WERI-Rb-1 (cell line): ENCODE measurements around the gene LRTM2.

Experiments used
- DNase-seq: peaks from one replicate; pipeline ENCODE4 v3.0.0-alpha.2; 2020
- H3K27ac ChIP-seq: fragments of 250-450 bp; sonication (Bioruptor Pico); 2 replicates; pipeline ENCODE4 v1.5.1; 2020; ENCODE audit warnings: mild to moderate bottlenecking, moderate library complexity
- H3K27me3 ChIP-seq: fragments of 250-450 bp; sonication (Bioruptor Pico); 2 replicates; pipeline ENCODE4 v1.5.1; 2021; ENCODE audit warnings: mild to moderate bottlenecking, low read depth, moderate library complexity; ENCODE audit not compliant: insufficient read depth, severe bottlenecking
- H3K36me3 ChIP-seq: fragments of 250-450 bp; sonication (Bioruptor Pico); 2 replicates; pipeline ENCODE4 v1.5.1; 2020; ENCODE audit warnings: mild to moderate bottlenecking, moderate library complexity
- H3K4me3 ChIP-seq: 2 replicates; pipeline ENCODE4 v1.5.1; 2011; ENCODE audit warnings: low read depth, mild to moderate bottlenecking, control low read depth, low read length
- H3K9me3 ChIP-seq: fragments of 250-450 bp; sonication (Bioruptor Pico); 2 replicates; pipeline ENCODE4 v1.5.1; 2021; ENCODE audit warnings: mild to moderate bottlenecking, moderate library complexity; ENCODE audit not compliant: severe bottlenecking
- CTCF ChIP-seq: IDR thresholded peaks from 2 replicates; pipeline ENCODE4 v1.5.1; 2011; ENCODE audit warnings: low read depth, mild to moderate bottlenecking, control low read depth, inconsistent platforms, low read length

The LRTM2 gene

DNA sequence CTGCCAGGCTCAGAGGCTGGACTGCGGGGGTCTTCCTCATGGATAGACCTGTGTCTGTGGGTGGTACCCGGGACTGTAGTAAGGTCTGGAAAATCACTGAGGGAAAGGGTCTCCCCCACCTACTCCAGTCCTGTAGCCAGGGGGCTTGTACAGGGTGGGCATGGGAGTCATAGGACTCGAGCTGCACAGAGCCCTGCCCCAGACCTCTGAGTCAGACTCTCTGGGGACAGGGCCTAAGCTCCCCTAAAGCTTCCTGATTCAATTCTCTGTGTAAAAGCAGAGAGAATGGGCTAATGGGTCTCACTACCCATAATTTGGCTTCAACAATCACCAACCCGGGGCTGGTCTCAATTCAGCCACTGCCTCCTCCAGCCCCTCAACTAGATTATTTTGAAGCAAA, 27.0 kb downstream of the LRTM2 start:
- H3K27me3 ChIP-seq: no peaks in the 10 kb centered on the region
- TF ChIP-seq CTCF: no peak
- H3K4me3 ChIP-seq: no peak overlapping the region
- H3K27ac ChIP-seq: no peak overlapping the region
- no peaks in the 10 kb centered on the region for H3K36me3 ChIP-seq
- H3K9me3 ChIP-seq: no peaks in the 10 kb centered on the region
- no peak for DNase-seq

DNA sequence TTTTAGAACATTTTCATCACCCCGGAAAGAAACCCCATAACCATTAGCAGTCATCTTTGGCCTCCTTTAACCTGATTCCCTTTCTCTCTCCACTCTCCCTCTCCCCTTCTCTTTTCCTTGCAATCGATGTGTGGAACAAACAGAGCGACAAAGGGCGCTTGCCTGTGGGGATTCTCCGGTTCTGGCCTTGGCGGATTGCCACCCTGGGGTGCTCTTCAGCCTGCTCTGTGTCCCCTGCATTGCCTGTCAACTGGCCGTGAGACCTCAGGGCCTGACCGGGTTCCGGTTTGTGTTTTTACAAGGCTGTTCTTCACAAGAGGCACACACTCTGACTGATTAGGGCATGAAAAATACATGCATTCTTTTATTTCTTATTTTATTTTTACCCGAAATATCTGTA, 27.8 kb downstream of the LRTM2 start:
- Histone ChIP-seq H3K36me3 (no peaks in the 10 kb centered on the region), H3K9me3 (no peaks in the 10 kb centered on the region), H3K4me3 (no peak overlapping the region), H3K27me3 (no peaks in the 10 kb centered on the region), H3K27ac (no peak overlapping the region)
- TF ChIP-seq CTCF: no peak
- DNase-seq: no peak

DNA sequence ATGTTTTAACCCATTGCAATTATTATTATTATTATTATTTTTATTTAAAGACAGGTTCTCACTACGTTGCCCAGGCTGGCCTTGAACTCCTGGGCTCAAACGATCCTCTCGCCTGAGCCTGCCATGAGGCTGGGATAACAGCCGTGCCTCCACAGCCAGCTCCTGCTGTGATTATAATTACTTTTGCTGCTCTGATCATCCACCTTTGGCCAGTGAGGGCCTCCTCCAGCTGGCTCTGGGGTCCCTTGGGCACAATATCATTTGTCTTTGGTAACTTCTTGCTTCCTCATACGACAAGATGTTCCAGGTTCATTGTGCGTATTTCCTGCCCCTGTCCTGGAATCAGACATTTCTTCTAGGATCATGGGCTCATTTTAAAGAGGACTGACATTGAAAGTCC, 28.4 kb downstream of the LRTM2 start:
- no peak for TF ChIP-seq CTCF
- Histone ChIP-seq H3K4me3 (no peak overlapping the region), H3K27ac (no peak overlapping the region), H3K9me3 (no peaks in the 10 kb centered on the region), H3K36me3 (no peaks in the 10 kb centered on the region), H3K27me3 (no peaks in the 10 kb centered on the region)
- no peak for DNase-seq

DNA sequence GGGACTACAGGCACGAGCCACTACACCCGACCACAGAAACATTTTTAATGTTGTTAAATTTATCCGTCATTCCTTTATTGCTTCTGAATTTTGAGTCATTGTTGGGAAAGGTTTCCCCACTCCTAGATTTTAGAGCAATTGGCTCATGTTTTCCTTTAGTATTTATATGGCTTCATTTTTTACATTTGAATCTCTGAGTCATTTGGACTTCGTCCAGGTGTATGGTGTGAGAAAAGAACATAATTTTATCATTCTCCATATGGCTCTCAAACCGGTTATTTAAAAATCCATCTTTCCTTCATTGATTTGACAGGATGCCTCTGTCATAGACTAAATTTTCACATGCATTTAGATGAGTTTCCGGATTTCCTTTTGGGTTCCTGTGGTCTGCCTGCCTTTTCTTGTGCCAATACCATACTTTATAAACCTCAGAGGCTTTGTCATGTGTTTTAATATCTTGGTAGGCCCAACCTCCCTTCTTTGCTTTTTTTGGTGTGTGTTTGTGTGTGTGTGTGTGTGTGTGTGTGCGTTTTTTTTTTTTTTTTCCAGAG, 30.9 kb downstream of the LRTM2 start:
- TF ChIP-seq CTCF: no peak

DNA sequence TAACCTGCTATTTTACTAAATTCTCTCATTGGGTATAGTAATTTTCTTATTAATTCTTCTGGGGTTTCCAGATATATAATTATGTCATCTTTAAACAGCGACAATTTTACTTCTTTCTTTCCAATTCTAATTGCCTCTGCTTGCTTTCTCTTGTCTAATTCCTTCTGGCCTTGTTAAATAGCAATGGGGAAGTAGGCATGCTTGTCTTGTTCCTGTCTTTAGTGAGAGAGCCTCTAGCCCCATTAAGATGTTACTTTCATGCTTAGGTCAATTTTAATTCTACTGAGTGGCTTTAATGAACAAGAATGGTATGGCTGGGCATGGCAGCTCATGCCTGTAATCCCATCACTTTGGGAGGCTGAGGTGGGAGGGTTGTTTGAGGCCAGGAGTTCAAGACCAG, 31.7 kb downstream of the LRTM2 start:
- Histone ChIP-seq H3K4me3 (no peak overlapping the region), H3K36me3 (peaks cover 3% of the 10 kb centered on the region; the same call in 1 of the 2 replicates), H3K27me3 (no peaks in the 10 kb centered on the region), H3K9me3 (peaks cover 17% of the 10 kb centered on the region), H3K27ac (no peak overlapping the region)
- no peak for TF ChIP-seq CTCF
- no peak for DNase-seq

More for the DNA sequence above, 30.9 kb downstream of the LRTM2 start:
- Histone ChIP-seq H3K27me3 (no peaks in the 10 kb centered on the region), H3K9me3 (peaks cover 17% of the 10 kb centered on the region), H3K36me3 (peaks cover 3% of the 10 kb centered on the region; the same call in 1 of the 2 replicates), H3K4me3 (no peak overlapping the region), H3K27ac (no peak overlapping the region)
- no peak for DNase-seq

DNA sequence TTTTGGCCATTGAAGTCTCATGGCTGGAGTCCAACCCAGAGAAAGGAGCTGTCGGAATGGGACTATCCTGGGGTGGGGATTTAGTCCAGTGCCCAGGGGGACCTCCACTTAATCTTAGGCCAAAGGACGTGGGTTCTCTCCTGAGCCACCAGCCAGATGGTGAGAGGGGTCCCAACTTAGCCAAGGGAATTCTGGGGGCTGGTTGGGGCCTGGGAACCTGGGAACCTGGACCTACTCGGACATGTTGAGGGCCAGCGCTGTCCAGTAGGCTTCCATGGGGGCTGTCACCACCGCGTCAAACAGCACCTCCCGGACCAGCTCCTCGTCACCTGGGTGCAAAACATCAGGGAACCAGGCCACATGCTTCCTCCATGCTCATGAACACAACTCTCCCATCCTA, 33.4 kb downstream of the LRTM2 start:
- Histone ChIP-seq H3K27me3 (no peaks in the 10 kb centered on the region), H3K9me3 (peaks cover 17% of the 10 kb centered on the region), H3K36me3 (peaks cover 3% of the 10 kb centered on the region; the same call in 1 of the 2 replicates), H3K27ac (no peak overlapping the region), H3K4me3 (no peak overlapping the region)
- no peak for DNase-seq
- no peak for TF ChIP-seq CTCF
